ENCODE data around the gene TPP2. TPM values are rescaled to one million over a fixed set of nuclear protein-coding genes. Genes with fewer than 3 reads are reported as not detected.

Gene TPP2
- total RNA-seq, 2 donors from 2014 or later, result 64.2 to 80.6 TPM

- no peak overlapping the region for H3K27ac ChIP-seq (ENCODE audit: low read depth, low read length)
- no peaks in the 10 kb centered on the region for H3K36me3 ChIP-seq (ENCODE audit: control insufficient read depth, insufficient read depth, low read length)
- no peak for TF ChIP-seq CTCF (conservative IDR thresholded peaks at IDR 0.05)
- H3K9ac ChIP-seq (ENCODE audit: extremely low read depth, low read length, poor library complexity, severe bottlenecking), result no peak overlapping the region
- H3K4me1 ChIP-seq (ENCODE audit: control insufficient read depth, insufficient read depth, low read length), result no peaks in the 10 kb centered on the region
- Mint-ChIP-seq H3K9me3 (peaks cover 18% of the 10 kb centered on the region), H3K4me1 (peaks cover 6% of the 10 kb centered on the region), H3K36me3 (ENCODE audit: low read depth) (no peaks in the 10 kb centered on the region), H3K4me3 (no peak overlapping the region), H3K27me3 (ENCODE audit: insufficient read depth) (peaks cover 3% of the 10 kb centered on the region), H3K27ac (no peak overlapping the region)
- H3K4me3 ChIP-seq (ENCODE audit: low read length), result no peak overlapping the region
- H3K9me3 ChIP-seq (ENCODE audit: control insufficient read depth, low read length), result peaks cover 26% of the 10 kb centered on the region
- H3K27me3 ChIP-seq (ENCODE audit: control insufficient read depth, insufficient read depth, low read length, poor library complexity, severe bottlenecking), result no peaks in the 10 kb centered on the region
- WGBS, 2 experiments (ENCODE audit: insufficient coverage in 1 of 2, insufficient read length in 1 of 2), result 87 to 94% methylated on average over 4 to 8 of the region's 8 CpGs
- no peak for DNase-seq
Measured at GRCh38 chr13:102697929-102698648, 101.3 kb downstream of the TPP2 start.

- Histone ChIP-seq H3K9ac (ENCODE audit: extremely low read depth, low read length, poor library complexity, severe bottlenecking) (no peak overlapping the region), H3K4me1 (ENCODE audit: control insufficient read depth, insufficient read depth, low read length) (peaks cover 4% of the 10 kb centered on the region), H3K36me3 (ENCODE audit: control insufficient read depth, insufficient read depth, low read length) (no peaks in the 10 kb centered on the region), H3K9me3 (ENCODE audit: control insufficient read depth, low read length) (peaks cover 26% of the 10 kb centered on the region), H3K27me3 (ENCODE audit: control insufficient read depth, insufficient read depth, low read length, poor library complexity, severe bottlenecking) (no peaks in the 10 kb centered on the region), H3K27ac (ENCODE audit: low read depth, low read length) (no peak overlapping the region), H3K4me3 (ENCODE audit: low read length) (peak overlapping the region; percentile 56)
- no peak for DNase-seq
- Mint-ChIP-seq H3K4me1 (peaks cover 12% of the 10 kb centered on the region), H3K4me3 (no peak overlapping the region), H3K36me3 (ENCODE audit: low read depth) (no peaks in the 10 kb centered on the region), H3K9me3 (peaks cover 18% of the 10 kb centered on the region), H3K27ac (no peak overlapping the region), H3K27me3 (ENCODE audit: insufficient read depth) (peaks cover 3% of the 10 kb centered on the region)
- TF ChIP-seq CTCF (conservative IDR thresholded peaks at IDR 0.05), result no peak
- WGBS, 2 experiments (ENCODE audit: insufficient coverage in 1 of 2, insufficient read length in 1 of 2), result 92 to 95% methylated on average over 2 of the region's 2 CpGs
Measured at GRCh38 chr13:102698649-102698980, 101.8 kb downstream of the TPP2 start.

- WGBS, 2 experiments (ENCODE audit: insufficient coverage in 1 of 2, insufficient read length in 1 of 2), result 94% methylated on average over 3 of the region's 3 CpGs; no CpG with 5 or more reads in 1 of the 2 experiments
- Histone ChIP-seq H3K9ac (ENCODE audit: extremely low read depth, low read length, poor library complexity, severe bottlenecking) (no peak overlapping the region), H3K27ac (ENCODE audit: low read depth, low read length) (no peak overlapping the region), H3K4me1 (ENCODE audit: control insufficient read depth, insufficient read depth, low read length) (peaks cover 9% of the 10 kb centered on the region), H3K36me3 (ENCODE audit: control insufficient read depth, insufficient read depth, low read length) (no peaks in the 10 kb centered on the region), H3K27me3 (ENCODE audit: control insufficient read depth, insufficient read depth, low read length, poor library complexity, severe bottlenecking) (no peaks in the 10 kb centered on the region), H3K9me3 (ENCODE audit: control insufficient read depth, low read length) (peaks cover 26% of the 10 kb centered on the region), H3K4me3 (ENCODE audit: low read length) (no peak overlapping the region)
- no peaks in the 10 kb centered on the region for H3K36me3 Mint-ChIP-seq (ENCODE audit: low read depth)
- H3K4me1 Mint-ChIP-seq, result peaks cover 19% of the 10 kb centered on the region
- H3K9me3 Mint-ChIP-seq, result peaks cover 18% of the 10 kb centered on the region
- peaks cover 3% of the 10 kb centered on the region for H3K27me3 Mint-ChIP-seq (ENCODE audit: insufficient read depth)
- no peak overlapping the region for H3K27ac Mint-ChIP-seq
- no peak for DNase-seq
- no peak for TF ChIP-seq CTCF (conservative IDR thresholded peaks at IDR 0.05)
- no peak overlapping the region for H3K4me3 Mint-ChIP-seq
Measured at GRCh38 chr13:102699504-102699903, 102.7 kb downstream of the TPP2 start.

Data from endodermal cell (in vitro differentiated cells).